PC-9 (cell line): ENCODE measurements around the gene IMMP2L. TPM values are rescaled to one million over a fixed set of nuclear protein-coding genes. Genes with fewer than 3 reads are reported as not detected.

Experiments used
- BruUV-seq: library from RNA; stranded (reverse); fragments of 400-500 nt; replicated peaks from 2 replicates; lab custom pipeline; 2021; lab: Mats Ljungman, UMichigan
- CTCF ChIA-PET: fragments of 300-600 bp; sonication (Branson Sonifier 250); formaldehyde crosslinking; loops from one replicate; lab custom pipeline; 2022; ENCODE audit warnings: antibody characterized with exemption; lab: Charles Lee
- POLR2A ChIA-PET: fragments of 300-600 bp; sonication (Branson Sonifier 250); formaldehyde crosslinking; loops from one replicate; lab custom pipeline; 2022; ENCODE audit warnings: antibody characterized with exemption; ENCODE audit not compliant: unreplicated experiment; lab: Charles Lee
- DNase-seq, 2 experiments: peaks; one replicate each; pipeline versions ENCODE4 v3.0.0 to v3.0.0-alpha.2; 2015 to 2022; ENCODE audit warnings: mixed read lengths in 1 of 2
- H2AFZ ChIP-seq: fragments of 200-600 bp; sonication (generic); 2 replicates; pipeline ENCODE4 v1.8.1; 2017; ENCODE audit warnings: antibody characterized with exemption
- H3F3A ChIP-seq: fragments of 200-600 bp; sonication (generic); 2 replicates; pipeline ENCODE4 v1.8.1; 2017; ENCODE audit warnings: antibody characterized with exemption, mild to moderate bottlenecking, low read depth; ENCODE audit not compliant: insufficient read depth
- H3K27ac ChIP-seq: fragments of 200-600 bp; sonication (generic); 2 replicates; pipeline ENCODE4 v1.6.1; 2016; ENCODE audit warnings: mixed run types
- H3K27me3 ChIP-seq: fragments of 200-600 bp; sonication (generic); 2 replicates; pipeline ENCODE4 v1.6.1; 2016; ENCODE audit warnings: low read depth, mixed run types; ENCODE audit not compliant: insufficient read depth
- H3K36me3 ChIP-seq: fragments of 200-600 bp; sonication (generic); 2 replicates; pipeline ENCODE4 v1.6.1; 2016; ENCODE audit warnings: low read depth, mixed run types
- H3K4me1 ChIP-seq: fragments of 200-600 bp; sonication (generic); replicated peaks from 2 replicates; pipeline ENCODE4 v1.6.1; 2016; ENCODE audit warnings: mixed run types; ENCODE audit not compliant: insufficient read depth
- H3K4me2 ChIP-seq: fragments of 200-600 bp; sonication (generic); 2 replicates; pipeline ENCODE4 v1.6.1; 2017; ENCODE audit warnings: mixed run types
- H3K4me3 ChIP-seq: fragments of 200-600 bp; sonication (generic); 2 replicates; pipeline ENCODE4 v1.6.1; 2016; ENCODE audit warnings: mixed run types
- H3K79me2 ChIP-seq: fragments of 200-600 bp; sonication (generic); 2 replicates; pipeline ENCODE4 v1.6.1; 2017; ENCODE audit warnings: low read depth, mixed run types
- H3K9me2 ChIP-seq: fragments of 200-600 bp; sonication (generic); 2 replicates; pipeline ENCODE4 v1.8.1; 2017; ENCODE audit warnings: mild to moderate bottlenecking; ENCODE audit not compliant: insufficient read depth
- H3K9me3 ChIP-seq: fragments of 200-600 bp; sonication (generic); 2 replicates; pipeline ENCODE4 v1.8.1; 2016; ENCODE audit warnings: low read depth; ENCODE audit not compliant: insufficient read depth
- H4K20me1 ChIP-seq: fragments of 200-600 bp; sonication (generic); 2 replicates; pipeline ENCODE4 v1.8.1; 2017; ENCODE audit not compliant: insufficient read depth
- EZH2 ChIP-seq: fragments of 200-600 bp; sonication (generic); IDR thresholded peaks from 2 replicates; pipeline ENCODE4 v1.8.0; 2017; ENCODE audit warnings: antibody characterized with exemption, low read depth
- intact Hi-C: fragments of 100-400 bp; cut with micrococcal nuclease; formaldehyde crosslinking; loops from one replicate; pipeline ENCODE4 v1.10.0; 2022; ENCODE audit not compliant: unreplicated experiment
- total RNA-seq: library from RNA; stranded (reverse); gene quantifications from 2 replicates; pipeline ENCODE4 v1.2.3, GENCODE V29; 2021
- TF ChIP-seq, protein P1 (sequence below): fragments of 200-600 bp; sonication (generic); conservative IDR thresholded peaks from 2 replicates; pipeline ENCODE4 v1.6.1; 2017; ENCODE audit warnings: mixed run types, antibody characterized with exemption, mild to moderate bottlenecking, moderate library complexity

The IMMP2L gene
- total RNA-seq, 1 experiment from 2014 or later, result 40.5 TPM

DNA sequence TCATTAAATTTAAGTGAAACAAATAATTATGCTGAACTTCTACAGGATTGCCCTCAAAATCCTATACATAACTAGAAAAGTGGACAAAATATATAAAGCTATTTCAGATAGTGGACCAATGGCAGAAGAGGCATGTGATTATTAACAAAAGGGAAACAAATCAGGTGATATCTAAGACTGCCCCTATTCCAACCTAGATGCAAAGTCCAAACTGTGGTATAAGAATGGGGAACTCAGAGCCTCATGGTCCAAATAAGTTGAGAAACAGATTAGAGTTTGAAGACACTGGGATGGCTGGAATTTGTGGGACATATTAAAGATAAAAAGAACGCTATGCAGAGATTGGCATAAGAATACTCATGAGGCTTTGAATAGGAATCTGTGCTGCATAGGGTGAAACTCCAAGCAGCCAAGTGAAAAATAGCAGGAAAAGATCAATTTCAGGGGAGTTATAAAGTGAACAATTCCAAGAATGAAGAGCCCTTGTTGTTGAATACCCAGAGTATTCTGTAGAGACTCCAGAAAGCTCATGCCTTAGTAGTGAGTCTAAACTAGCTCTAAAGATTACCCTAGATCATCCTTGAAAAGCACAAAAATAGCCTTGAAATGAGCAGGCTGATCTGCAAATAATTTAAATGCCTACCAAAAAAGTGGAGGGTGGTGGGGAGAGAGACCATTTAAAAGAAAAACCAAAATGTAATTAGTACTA, 152.4 kb downstream of the IMMP2L start:
- Histone ChIP-seq H3K9me3 (no peaks in the 10 kb centered on the region), H3K4me1 (no peaks in the 10 kb centered on the region), H3K27me3 (no peaks in the 10 kb centered on the region), H3K4me3 (no peak overlapping the region), H3K4me2 (no peak overlapping the region), H2AFZ (no peak overlapping the region), H4K20me1 (no peaks in the 10 kb centered on the region; the same call in none of the 2 replicates), H3K79me2 (no peaks in the 10 kb centered on the region), H3K36me3 (no peaks in the 10 kb centered on the region), H3K27ac (no peak overlapping the region), H3K9me2 (no peaks in the 10 kb centered on the region), H3F3A (no peaks in the 10 kb centered on the region)
- intact Hi-C loops, result no loop called here
- no peak for DNase-seq
- CTCF ChIA-PET, result no interaction called here
- TF ChIP-seq, protein P1, sequence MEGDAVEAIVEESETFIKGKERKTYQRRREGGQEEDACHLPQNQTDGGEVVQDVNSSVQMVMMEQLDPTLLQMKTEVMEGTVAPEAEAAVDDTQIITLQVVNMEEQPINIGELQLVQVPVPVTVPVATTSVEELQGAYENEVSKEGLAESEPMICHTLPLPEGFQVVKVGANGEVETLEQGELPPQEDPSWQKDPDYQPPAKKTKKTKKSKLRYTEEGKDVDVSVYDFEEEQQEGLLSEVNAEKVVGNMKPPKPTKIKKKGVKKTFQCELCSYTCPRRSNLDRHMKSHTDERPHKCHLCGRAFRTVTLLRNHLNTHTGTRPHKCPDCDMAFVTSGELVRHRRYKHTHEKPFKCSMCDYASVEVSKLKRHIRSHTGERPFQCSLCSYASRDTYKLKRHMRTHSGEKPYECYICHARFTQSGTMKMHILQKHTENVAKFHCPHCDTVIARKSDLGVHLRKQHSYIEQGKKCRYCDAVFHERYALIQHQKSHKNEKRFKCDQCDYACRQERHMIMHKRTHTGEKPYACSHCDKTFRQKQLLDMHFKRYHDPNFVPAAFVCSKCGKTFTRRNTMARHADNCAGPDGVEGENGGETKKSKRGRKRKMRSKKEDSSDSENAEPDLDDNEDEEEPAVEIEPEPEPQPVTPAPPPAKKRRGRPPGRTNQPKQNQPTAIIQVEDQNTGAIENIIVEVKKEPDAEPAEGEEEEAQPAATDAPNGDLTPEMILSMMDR, result no peak
- TF ChIP-seq EZH2, result no peak
- BruUV-seq, result no TSS peak
- POLR2A ChIA-PET, result interaction anchor here (0.5 to 0.6 kb wide), 2 partner anchors 156 to 1230 kb away, joined by 4 to 9 read pairs; no protein-coding TSS in a partner anchor

GRCh38 chr7:111408724-111409123, 153.6 kb downstream of the IMMP2L start:
- Histone ChIP-seq H3K4me2 (no peak overlapping the region), H3K27ac (no peak overlapping the region), H4K20me1 (no peaks in the 10 kb centered on the region; the same call in none of the 2 replicates), H3K4me1 (no peaks in the 10 kb centered on the region), H3K36me3 (no peaks in the 10 kb centered on the region), H3K79me2 (no peaks in the 10 kb centered on the region), H3K9me3 (no peaks in the 10 kb centered on the region), H3F3A (no peaks in the 10 kb centered on the region), H3K27me3 (no peaks in the 10 kb centered on the region), H3K9me2 (no peaks in the 10 kb centered on the region), H2AFZ (no peak overlapping the region), H3K4me3 (no peak overlapping the region)
- intact Hi-C loops, result no loop called here
- TF ChIP-seq EZH2, result no peak
- TF ChIP-seq, protein P1, result no peak
- ChIA-PET CTCF (no interaction called here), POLR2A (no interaction called here)
- no TSS peak for BruUV-seq
- DNase-seq, result no peak

- Histone ChIP-seq H3K4me1 (no peaks in the 10 kb centered on the region), H3K4me3 (no peak overlapping the region), H3K9me2 (no peaks in the 10 kb centered on the region), H3K9me3 (no peaks in the 10 kb centered on the region), H3K79me2 (no peaks in the 10 kb centered on the region), H4K20me1 (no peaks in the 10 kb centered on the region; the same call in none of the 2 replicates), H2AFZ (no peak overlapping the region), H3K36me3 (no peaks in the 10 kb centered on the region), H3K27me3 (no peaks in the 10 kb centered on the region), H3F3A (no peaks in the 10 kb centered on the region), H3K27ac (no peak overlapping the region), H3K4me2 (no peak overlapping the region)
- BruUV-seq, result no TSS peak
- CTCF ChIA-PET, result no interaction called here
- no peak for TF ChIP-seq EZH2
- intact Hi-C loops, result no loop called here
- DNase-seq, result no peak
- POLR2A ChIA-PET, result no interaction called here
These were observed 155.0 kb downstream of the IMMP2L start for GRCh38 chr7:111407258-111407657.
